Neural cell (in vitro differentiated cells): ENCODE measurements around the gene NAA35.

Source experiments
- EP300 ChIP-seq: fragments of 450-650 bp; conservative IDR thresholded peaks from 2 replicates; pipeline ENCODE4 v1.6.1; 2014; ENCODE audit warnings: antibody characterized with exemption, mild to moderate bottlenecking, moderate library complexity; ENCODE audit not compliant: poor library complexity, severe bottlenecking
- EZH2 ChIP-seq: fragments of 200-600, 300-800 bp; shearing (Covaris generic), sonication (generic); IDR thresholded peaks from 2 replicates; pipeline ENCODE4 v1.6.1; 2014; ENCODE audit warnings: antibody characterized with exemption, low read length, borderline replicate concordance, mild to moderate bottlenecking; ENCODE audit not compliant: insufficient read depth, poor library complexity, severe bottlenecking
- MXI1 ChIP-seq: fragments of 450-650 bp; conservative IDR thresholded peaks from 2 replicates; pipeline ENCODE4 v1.6.1; 2014; ENCODE audit warnings: antibody characterized with exemption, mild to moderate bottlenecking; ENCODE audit not compliant: poor library complexity, severe bottlenecking
- POLR2AphosphoS5 ChIP-seq: IDR thresholded peaks from 2 replicates; pipeline ENCODE4 v1.6.1; 2012
- RAD21 ChIP-seq: fragments of 450-650 bp; conservative IDR thresholded peaks from 2 replicates; pipeline ENCODE4 v1.6.1; 2014; ENCODE audit warnings: antibody characterized with exemption, mild to moderate bottlenecking, moderate library complexity
- SMC3 ChIP-seq: fragments of 450-650 bp; conservative IDR thresholded peaks from 2 replicates; pipeline ENCODE4 v1.6.1; 2014; ENCODE audit warnings: antibody characterized with exemption, mild to moderate bottlenecking, moderate library complexity; ENCODE audit not compliant: poor library complexity
- TF ChIP-seq, protein P1 (sequence below): fragments of 450-650 bp; IDR thresholded peaks from 2 replicates; pipeline ENCODE4 v1.5.1; 2014; ENCODE audit warnings: antibody characterized with exemption, mild to moderate bottlenecking, moderate library complexity; ENCODE audit not compliant: poor library complexity, severe bottlenecking

DNA sequence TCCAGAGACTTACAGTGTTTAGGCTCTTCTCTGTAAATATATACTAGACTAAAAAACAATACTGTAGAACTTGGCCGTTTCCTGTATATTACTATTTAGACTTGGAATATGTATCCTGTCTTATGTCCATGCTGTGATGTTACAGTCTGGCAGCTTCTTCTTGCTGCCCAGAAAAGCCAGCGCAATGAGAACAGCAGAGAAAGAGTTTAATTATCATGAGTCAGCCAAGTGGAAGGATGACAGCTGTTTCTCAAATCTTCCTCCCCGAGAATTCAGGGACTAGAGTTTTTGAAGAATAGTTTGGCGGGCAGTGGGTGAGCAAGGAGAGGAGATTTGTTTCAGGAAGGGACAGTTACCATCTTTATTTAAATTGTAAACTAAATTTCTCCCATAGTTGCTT lies 37.5 kb downstream of the NAA35 start:
- TF ChIP-seq, protein P1, sequence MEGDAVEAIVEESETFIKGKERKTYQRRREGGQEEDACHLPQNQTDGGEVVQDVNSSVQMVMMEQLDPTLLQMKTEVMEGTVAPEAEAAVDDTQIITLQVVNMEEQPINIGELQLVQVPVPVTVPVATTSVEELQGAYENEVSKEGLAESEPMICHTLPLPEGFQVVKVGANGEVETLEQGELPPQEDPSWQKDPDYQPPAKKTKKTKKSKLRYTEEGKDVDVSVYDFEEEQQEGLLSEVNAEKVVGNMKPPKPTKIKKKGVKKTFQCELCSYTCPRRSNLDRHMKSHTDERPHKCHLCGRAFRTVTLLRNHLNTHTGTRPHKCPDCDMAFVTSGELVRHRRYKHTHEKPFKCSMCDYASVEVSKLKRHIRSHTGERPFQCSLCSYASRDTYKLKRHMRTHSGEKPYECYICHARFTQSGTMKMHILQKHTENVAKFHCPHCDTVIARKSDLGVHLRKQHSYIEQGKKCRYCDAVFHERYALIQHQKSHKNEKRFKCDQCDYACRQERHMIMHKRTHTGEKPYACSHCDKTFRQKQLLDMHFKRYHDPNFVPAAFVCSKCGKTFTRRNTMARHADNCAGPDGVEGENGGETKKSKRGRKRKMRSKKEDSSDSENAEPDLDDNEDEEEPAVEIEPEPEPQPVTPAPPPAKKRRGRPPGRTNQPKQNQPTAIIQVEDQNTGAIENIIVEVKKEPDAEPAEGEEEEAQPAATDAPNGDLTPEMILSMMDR = no peak
- TF ChIP-seq EP300 (no peak), EZH2 (no peak), POLR2AphosphoS5 (no peak), RAD21 (no peak), SMC3 (no peak), MXI1 (no peak)
